ENCODE measurements around the gene RASGEF1C. TPM values are rescaled to one million over a fixed set of nuclear protein-coding genes. Genes with fewer than 3 reads are reported as not detected.

Gene RASGEF1C
- total RNA-seq, 1 donor from 2014 or later, result not detected

GRCh38 chr5:180074462-180074861, 134.5 kb downstream of the RASGEF1C start:
- Mint-ChIP-seq H3K4me3 (ENCODE audit: unreplicated experiment) (no peak overlapping the region), H3K36me3 (ENCODE audit: low read depth) (peaks cover 2% of the 10 kb centered on the region), H3K27me3 (ENCODE audit: low read depth) (peaks cover 5% of the 10 kb centered on the region), H3K9me3 (ENCODE audit: low read depth) (peaks cover 2% of the 10 kb centered on the region), H3K4me1 (ENCODE audit: low read depth) (peaks cover 19% of the 10 kb centered on the region), H3K27ac (ENCODE audit: unreplicated experiment) (no peak overlapping the region)
- no peak for TF ChIP-seq CTCF (IDR thresholded peaks at IDR 0.05)
- DNase-seq (ENCODE audit: low spot score), result no peak

DNA sequence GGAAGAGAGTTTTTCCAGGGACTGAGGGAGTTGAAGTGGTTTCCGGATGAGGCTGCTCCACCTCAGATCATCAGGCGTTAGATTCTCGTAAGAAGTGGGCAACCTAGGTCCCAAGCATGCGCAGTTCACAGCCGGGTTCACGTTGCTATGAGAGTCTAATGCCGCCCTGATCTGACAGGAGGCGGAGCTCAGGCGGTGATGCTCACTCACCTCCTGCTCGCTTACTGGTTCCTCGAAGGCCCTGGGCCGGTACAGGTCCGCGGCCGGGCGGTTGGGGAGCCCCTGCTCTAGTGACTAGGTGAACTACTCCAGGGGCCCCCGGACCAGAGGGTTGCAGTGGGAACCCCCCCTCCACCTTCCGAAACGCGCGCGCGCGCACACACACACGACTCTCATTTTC, 136.5 kb downstream of the RASGEF1C start:
- Mint-ChIP-seq H3K4me3 (ENCODE audit: unreplicated experiment) (no peak overlapping the region), H3K4me1 (ENCODE audit: low read depth) (peaks cover 38% of the 10 kb centered on the region), H3K27me3 (ENCODE audit: low read depth) (no peaks in the 10 kb centered on the region), H3K27ac (ENCODE audit: unreplicated experiment) (peak overlapping the region; percentile 88), H3K36me3 (ENCODE audit: low read depth) (peaks cover 2% of the 10 kb centered on the region), H3K9me3 (ENCODE audit: low read depth) (peaks cover 2% of the 10 kb centered on the region)
- TF ChIP-seq CTCF (IDR thresholded peaks at IDR 0.05), result no peak
- DNase-seq (ENCODE audit: low spot score), result no peak

DNA sequence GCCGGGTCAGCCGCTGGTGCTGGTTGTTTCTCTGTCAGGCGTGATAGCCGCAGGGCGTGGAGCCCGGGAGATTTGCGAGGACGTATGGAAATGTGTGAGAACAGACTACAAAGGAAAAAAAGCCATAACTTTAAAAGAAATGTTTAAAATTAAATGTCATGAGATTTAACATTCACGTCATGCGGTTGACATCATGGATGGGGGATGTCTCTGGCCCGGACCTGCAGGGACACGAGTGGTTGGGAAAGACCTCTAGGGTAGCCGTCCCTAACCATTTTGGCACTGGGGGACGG, 136.8 kb downstream of the RASGEF1C start:
- H3K9me3 Mint-ChIP-seq (ENCODE audit: low read depth), result peaks cover 2% of the 10 kb centered on the region
- peak overlapping the region; percentile 88 for H3K27ac Mint-ChIP-seq (ENCODE audit: unreplicated experiment)
- TF ChIP-seq CTCF (IDR thresholded peaks at IDR 0.05), result no peak

GRCh38 chr5:180071531-180072255, 137.3 kb downstream of the RASGEF1C start, which contains the start of gene RNF130:
Gene RNF130, minus strand, starts transcription at chr5:180071759. Its CDS starts 57 bp downstream, at chr5:180071702.
- H3K27me3 Mint-ChIP-seq (ENCODE audit: low read depth), result no peaks in the 10 kb centered on the region
- peak within 1 kb of the TSS; percentile 90 for H3K4me3 Mint-ChIP-seq (ENCODE audit: unreplicated experiment)
- peak within 1 kb of the TSS; percentile 94 for H3K27ac Mint-ChIP-seq (ENCODE audit: unreplicated experiment)
- TF ChIP-seq CTCF (IDR thresholded peaks at IDR 0.05), result no peak
- H3K36me3 Mint-ChIP-seq (ENCODE audit: low read depth), result peaks cover 2% of the 10 kb centered on the region
- peaks cover 2% of the 10 kb centered on the region for H3K9me3 Mint-ChIP-seq (ENCODE audit: low read depth)
- DNase-seq (ENCODE audit: low spot score), result peak; percentile 97
- H3K4me1 Mint-ChIP-seq (ENCODE audit: low read depth), result peaks cover 43% of the 10 kb centered on the region

More for the DNA sequence above, 136.8 kb downstream of the RASGEF1C start:
- DNase-seq (ENCODE audit: low spot score), result no peak
- H3K36me3 Mint-ChIP-seq (ENCODE audit: low read depth), result peaks cover 2% of the 10 kb centered on the region
- H3K4me3 Mint-ChIP-seq (ENCODE audit: unreplicated experiment), result peak overlapping the region; percentile 67
- peaks cover 41% of the 10 kb centered on the region for H3K4me1 Mint-ChIP-seq (ENCODE audit: low read depth)
- no peaks in the 10 kb centered on the region for H3K27me3 Mint-ChIP-seq (ENCODE audit: low read depth)

DNA sequence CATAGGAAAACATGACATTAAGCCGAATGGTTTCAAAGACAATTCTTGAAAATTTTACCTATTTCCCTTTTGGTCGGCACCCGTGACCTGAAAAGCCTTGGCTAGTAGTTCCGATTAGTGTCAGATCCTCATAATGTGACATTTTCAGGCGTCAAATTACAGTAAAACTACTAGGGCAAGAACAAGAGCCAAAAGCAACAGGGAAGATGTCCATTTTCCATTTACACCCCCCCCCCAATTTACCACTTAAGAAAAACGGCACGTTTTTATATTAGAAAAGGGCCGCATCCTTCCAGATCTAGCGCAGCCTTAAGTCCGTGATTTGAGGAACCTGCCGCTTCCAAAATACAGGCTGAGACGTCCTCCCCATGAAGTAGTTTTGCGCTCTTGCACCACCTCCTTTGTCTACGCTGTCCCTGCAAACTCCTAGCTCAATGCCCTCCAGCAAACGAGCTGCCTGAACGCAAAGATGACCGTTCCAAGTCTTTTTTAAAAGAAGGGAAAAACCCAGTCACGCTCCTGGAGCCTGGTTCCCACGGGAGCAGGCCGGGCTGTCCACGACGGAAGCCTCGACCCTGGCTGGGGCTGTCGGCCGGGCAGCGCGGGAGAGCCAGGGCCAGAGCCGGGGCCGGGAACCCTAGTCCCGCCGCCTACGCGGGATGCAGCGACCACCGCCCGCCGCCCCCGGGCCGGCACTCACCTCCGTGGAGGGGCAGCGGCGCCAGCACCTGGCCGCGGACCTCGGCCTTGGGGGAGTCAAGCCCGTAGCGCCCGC, 138.1 kb downstream of the RASGEF1C start:
- peaks cover 2% of the 10 kb centered on the region for H3K9me3 Mint-ChIP-seq (ENCODE audit: low read depth)
- H3K36me3 Mint-ChIP-seq (ENCODE audit: low read depth), result peaks cover 2% of the 10 kb centered on the region
- DNase-seq (ENCODE audit: low spot score), result no peak
- peak overlapping the region; percentile 90 for H3K4me3 Mint-ChIP-seq (ENCODE audit: unreplicated experiment)
- H3K27me3 Mint-ChIP-seq (ENCODE audit: low read depth), result no peaks in the 10 kb centered on the region
- H3K27ac Mint-ChIP-seq (ENCODE audit: unreplicated experiment), result peak overlapping the region; percentile 94
- TF ChIP-seq CTCF (IDR thresholded peaks at IDR 0.05), result no peak
- H3K4me1 Mint-ChIP-seq (ENCODE audit: low read depth), result peaks cover 43% of the 10 kb centered on the region
